Immature natural killer cell (primary cell): ENCODE results near the gene IRS1. TPM values are rescaled to one million over a fixed set of nuclear protein-coding genes. Genes with fewer than 3 reads are reported as not detected.

Experiments used
- DNase-seq, 3 donors: peaks; one replicate each; pipeline ENCODE4 v3.0.0; 2022; ENCODE audit warnings: mixed read lengths in 1 of 3
- H3K27ac Mint-ChIP-seq, 6 donors: one replicate each; pipeline ENCODE4 v1.8.0; 2020; ENCODE audit warnings: mixed read lengths in 6 of 6, mild to moderate bottlenecking in 5 of 6, inconsistent platforms in 4 of 6, moderate library complexity in 3 of 6
- H3K27me3 Mint-ChIP-seq, 3 donors: one replicate each; pipeline ENCODE4 v1.8.0; 2020 to 2021; ENCODE audit warnings: low read depth in 3 of 3, mild to moderate bottlenecking in 3 of 3, mixed read lengths in 3 of 3, moderate library complexity in 3 of 3, inconsistent platforms in 1 of 3
- H3K36me3 Mint-ChIP-seq, 3 donors: one replicate each; pipeline ENCODE4 v1.8.0; 2020; ENCODE audit warnings: mixed read lengths in 3 of 3, inconsistent platforms in 2 of 3, mild to moderate bottlenecking in 2 of 3
- H3K4me1 Mint-ChIP-seq, 2 donors: one replicate each; pipeline ENCODE4 v1.8.0; 2020; ENCODE audit warnings: inconsistent platforms in 2 of 2, mild to moderate bottlenecking in 2 of 2, mixed read lengths in 2 of 2, moderate library complexity in 1 of 2
- H3K4me3 Mint-ChIP-seq, 5 donors: one replicate each; pipeline ENCODE4 v1.8.0; 2020; ENCODE audit warnings: mild to moderate bottlenecking in 5 of 5, mixed read lengths in 5 of 5, inconsistent platforms in 3 of 5, moderate library complexity in 3 of 5
- H3K9me3 Mint-ChIP-seq, 6 donors: one replicate each; pipeline ENCODE4 v1.8.0; 2020; ENCODE audit warnings: mild to moderate bottlenecking in 6 of 6, mixed read lengths in 6 of 6, inconsistent platforms in 4 of 6, moderate library complexity in 3 of 6
- polyA plus RNA-seq, 3 donors: library from polyadenylated mRNA; unstranded; fragments of 300-500 nt; fragmentation: Illumina TruSeq; gene quantifications; one replicate each; pipeline ENCODE4 v1.2.3, GENCODE V29; 2021

IRS1 gene
- polyA plus RNA-seq, 3 donors from 2014 or later = 0.03 TPM; not detected in 2

- H3K4me3 Mint-ChIP-seq = peak overlapping the region; percentile 41 to 75 (median 66)
- peaks cover 5 to 23% (median 7%) of the 10 kb centered on the region in 3 donors for H3K27me3 Mint-ChIP-seq
- DNase-seq = peak; percentile 20 to 37 (median 29)
- H3K27ac Mint-ChIP-seq = no peak overlapping the region
- H3K4me1 Mint-ChIP-seq = peaks cover 18 to 22% of the 10 kb centered on the region in 2 donors
- peaks cover 0 to 20% (median 7%) of the 10 kb centered on the region in 6 donors for H3K9me3 Mint-ChIP-seq
- peaks cover 0 to 5% (median 4%) of the 10 kb centered on the region in 3 donors for H3K36me3 Mint-ChIP-seq
Measured at GRCh38 chr2:226772389-226773179, 27.0 kb downstream of the IRS1 start.

GRCh38 chr2:226771067-226771466 is 28.6 kb downstream of the IRS1 start:
- Mint-ChIP-seq H3K27me3 (peaks cover 3 to 23% (median 3%) of the 10 kb centered on the region in 3 donors), H3K36me3 (peaks cover 0 to 4% (median 4%) of the 10 kb centered on the region in 3 donors), H3K9me3 (peaks cover 0 to 19% (median 8%) of the 10 kb centered on the region in 6 donors), H3K4me3 (no peak overlapping the region), H3K4me1 (peaks cover 18 to 22% of the 10 kb centered on the region in 2 donors), H3K27ac (no peak overlapping the region)
- no peak for DNase-seq

- no peak for DNase-seq
- Mint-ChIP-seq H3K9me3 (peaks cover 0 to 6% (median 0%) of the 10 kb centered on the region in 6 donors), H3K4me1 (peaks cover 4 to 5% of the 10 kb centered on the region in 2 donors), H3K36me3 (no peaks in the 10 kb centered on the region), H3K4me3 (no peak overlapping the region), H3K27me3 (peaks cover 0 to 10% (median 3%) of the 10 kb centered on the region in 3 donors), H3K27ac (no peak overlapping the region)
Measured at GRCh38 chr2:226767056-226767813, 32.4 kb downstream of the IRS1 start.

GRCh38 chr2:226766352-226767055 is 33.1 kb downstream of the IRS1 start:
- H3K36me3 Mint-ChIP-seq = no peaks in the 10 kb centered on the region
- H3K27me3 Mint-ChIP-seq = peaks cover 0 to 10% (median 3%) of the 10 kb centered on the region in 3 donors
- no peaks in the 10 kb centered on the region for H3K4me1 Mint-ChIP-seq
- H3K27ac Mint-ChIP-seq = no peak overlapping the region
- no peak overlapping the region for H3K4me3 Mint-ChIP-seq
- DNase-seq = no peak
- H3K9me3 Mint-ChIP-seq = peaks cover 0 to 6% (median 0%) of the 10 kb centered on the region in 6 donors

GRCh38 chr2:226763320-226763719 is 36.3 kb downstream of the IRS1 start:
- no peak for DNase-seq
- H3K4me1 Mint-ChIP-seq = no peaks in the 10 kb centered on the region
- peaks cover 1 to 15% (median 2%) of the 10 kb centered on the region in 3 donors for H3K27me3 Mint-ChIP-seq
- H3K9me3 Mint-ChIP-seq = peaks cover 0 to 6% (median 0%) of the 10 kb centered on the region in 6 donors
- no peak overlapping the region for H3K27ac Mint-ChIP-seq
- H3K4me3 Mint-ChIP-seq = no peak overlapping the region
- H3K36me3 Mint-ChIP-seq = no peaks in the 10 kb centered on the region

- no peaks in the 10 kb centered on the region for H3K36me3 Mint-ChIP-seq
- peaks cover 2 to 12% (median 7%) of the 10 kb centered on the region in 3 donors for H3K27me3 Mint-ChIP-seq
- H3K4me1 Mint-ChIP-seq = no peaks in the 10 kb centered on the region
- no peak for DNase-seq
- H3K27ac Mint-ChIP-seq = no peak overlapping the region
- no peak overlapping the region for H3K4me3 Mint-ChIP-seq
- peaks cover 0 to 2% (median 0%) of the 10 kb centered on the region in 6 donors for H3K9me3 Mint-ChIP-seq
Measured at GRCh38 chr2:226761195-226761583, 38.4 kb downstream of the IRS1 start.

- peaks cover 0 to 2% (median 0%) of the 10 kb centered on the region in 6 donors for H3K9me3 Mint-ChIP-seq
- no peaks in the 10 kb centered on the region for H3K36me3 Mint-ChIP-seq
- H3K4me1 Mint-ChIP-seq = no peaks in the 10 kb centered on the region
- H3K27me3 Mint-ChIP-seq = peaks cover 2 to 12% (median 10%) of the 10 kb centered on the region in 3 donors
- DNase-seq = no peak
- no peak overlapping the region for H3K27ac Mint-ChIP-seq
- no peak overlapping the region for H3K4me3 Mint-ChIP-seq
Measured at GRCh38 chr2:226760412-226761194, 39.0 kb downstream of the IRS1 start.

GRCh38 chr2:226759768-226760167 is 39.9 kb downstream of the IRS1 start:
- Mint-ChIP-seq H3K27me3 (peaks cover 2 to 12% (median 9%) of the 10 kb centered on the region in 3 donors), H3K9me3 (peaks cover 0 to 2% (median 0%) of the 10 kb centered on the region in 6 donors), H3K27ac (no peak overlapping the region), H3K4me1 (no peaks in the 10 kb centered on the region), H3K36me3 (no peaks in the 10 kb centered on the region), H3K4me3 (no peak overlapping the region)
- no peak for DNase-seq

GRCh38 chr2:226758921-226759640 is 40.5 kb downstream of the IRS1 start:
- H3K36me3 Mint-ChIP-seq = no peaks in the 10 kb centered on the region
- H3K4me3 Mint-ChIP-seq = no peak overlapping the region
- peaks cover 2 to 9% (median 9%) of the 10 kb centered on the region in 3 donors for H3K27me3 Mint-ChIP-seq
- H3K27ac Mint-ChIP-seq = no peak overlapping the region
- DNase-seq = no peak
- H3K4me1 Mint-ChIP-seq = no peaks in the 10 kb centered on the region
- no peaks in the 10 kb centered on the region for H3K9me3 Mint-ChIP-seq

GRCh38 chr2:226756131-226756530 is 43.5 kb downstream of the IRS1 start:
- Mint-ChIP-seq H3K36me3 (no peaks in the 10 kb centered on the region), H3K4me3 (no peak overlapping the region), H3K9me3 (no peaks in the 10 kb centered on the region), H3K4me1 (no peaks in the 10 kb centered on the region), H3K27me3 (peaks cover 2 to 9% (median 5%) of the 10 kb centered on the region in 3 donors), H3K27ac (no peak overlapping the region)
- no peak for DNase-seq

- Mint-ChIP-seq H3K36me3 (no peaks in the 10 kb centered on the region), H3K9me3 (no peaks in the 10 kb centered on the region), H3K4me1 (no peaks in the 10 kb centered on the region), H3K27me3 (peaks cover 2 to 9% (median 5%) of the 10 kb centered on the region in 3 donors), H3K27ac (no peak overlapping the region), H3K4me3 (no peak overlapping the region)
- DNase-seq = no peak
Measured at GRCh38 chr2:226755631-226756030, 44.0 kb downstream of the IRS1 start.

GRCh38 chr2:226754821-226755604 is 44.6 kb downstream of the IRS1 start:
- Mint-ChIP-seq H3K9me3 (no peaks in the 10 kb centered on the region), H3K4me3 (no peak overlapping the region), H3K4me1 (no peaks in the 10 kb centered on the region), H3K36me3 (no peaks in the 10 kb centered on the region), H3K27ac (no peak overlapping the region), H3K27me3 (peaks cover 2 to 9% (median 5%) of the 10 kb centered on the region in 3 donors)
- DNase-seq = no peak
